HuH-7 (cell line): ENCODE data around the gene HTRA1.

Experiments used
- DNase-seq: peaks from one replicate; pipeline ENCODE4 v3.0.0; 2011; ENCODE audit warnings: low spot score

Gene HTRA1

GRCh38 chr10:122495406-122496340 is 34.3 kb downstream of the HTRA1 start:
- no peak for DNase-seq

- no peak for DNase-seq
Observed at GRCh38 chr10:122497241-122497640, 35.9 kb downstream of the HTRA1 start.

- DNase-seq: no peak
Observed at GRCh38 chr10:122498521-122498920, 37.2 kb downstream of the HTRA1 start.

- DNase-seq: no peak
Observed at GRCh38 chr10:122499012-122499411, 37.7 kb downstream of the HTRA1 start.

DNA sequence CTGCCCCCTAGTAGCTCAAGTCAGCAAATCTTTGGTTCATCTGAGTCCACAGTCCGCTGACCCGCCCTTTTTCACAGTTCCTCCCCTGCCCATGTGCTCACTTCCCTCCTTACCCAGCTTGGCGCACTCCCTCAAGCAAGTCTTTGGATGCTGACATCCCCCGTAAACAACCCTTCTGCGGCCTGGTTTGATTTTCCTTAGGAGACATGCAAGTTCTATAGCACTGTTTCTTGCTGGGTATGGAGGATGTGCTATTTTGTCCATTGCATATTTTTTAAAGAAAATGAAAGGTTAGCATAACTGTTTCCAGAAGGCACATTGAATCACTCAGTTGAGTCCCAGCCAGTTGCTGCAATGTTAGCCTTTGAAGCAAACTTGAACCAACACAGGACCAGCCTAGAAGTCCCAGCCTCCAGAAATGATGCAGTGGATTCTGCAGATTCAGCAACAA is 38.2 kb downstream of the HTRA1 start:
- DNase-seq: no peak

DNA sequence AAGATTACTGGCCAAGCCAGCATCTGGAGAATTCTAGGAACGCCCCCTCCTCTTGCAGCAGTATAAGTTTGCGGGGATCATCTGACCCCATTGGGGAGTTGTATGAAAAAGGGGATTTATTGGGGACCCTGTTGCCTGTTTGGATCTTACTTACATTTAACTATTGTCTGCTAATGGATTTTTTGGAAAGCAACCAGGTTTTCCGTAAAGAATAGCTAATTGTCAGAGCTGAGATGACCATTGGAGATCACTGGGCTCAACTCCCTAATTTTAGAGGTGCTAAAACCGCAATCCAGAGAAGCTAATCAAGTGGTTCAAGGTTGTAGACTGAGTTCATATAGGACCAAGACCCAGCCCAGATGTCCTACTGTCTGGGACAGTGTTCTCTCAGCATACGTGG is 38.8 kb downstream of the HTRA1 start:
- no peak for DNase-seq

GRCh38 chr10:122500726-122501125 is 39.4 kb downstream of the HTRA1 start:
- DNase-seq: no peak

GRCh38 chr10:122503012-122503411 is 41.7 kb downstream of the HTRA1 start:
- no peak for DNase-seq

DNA sequence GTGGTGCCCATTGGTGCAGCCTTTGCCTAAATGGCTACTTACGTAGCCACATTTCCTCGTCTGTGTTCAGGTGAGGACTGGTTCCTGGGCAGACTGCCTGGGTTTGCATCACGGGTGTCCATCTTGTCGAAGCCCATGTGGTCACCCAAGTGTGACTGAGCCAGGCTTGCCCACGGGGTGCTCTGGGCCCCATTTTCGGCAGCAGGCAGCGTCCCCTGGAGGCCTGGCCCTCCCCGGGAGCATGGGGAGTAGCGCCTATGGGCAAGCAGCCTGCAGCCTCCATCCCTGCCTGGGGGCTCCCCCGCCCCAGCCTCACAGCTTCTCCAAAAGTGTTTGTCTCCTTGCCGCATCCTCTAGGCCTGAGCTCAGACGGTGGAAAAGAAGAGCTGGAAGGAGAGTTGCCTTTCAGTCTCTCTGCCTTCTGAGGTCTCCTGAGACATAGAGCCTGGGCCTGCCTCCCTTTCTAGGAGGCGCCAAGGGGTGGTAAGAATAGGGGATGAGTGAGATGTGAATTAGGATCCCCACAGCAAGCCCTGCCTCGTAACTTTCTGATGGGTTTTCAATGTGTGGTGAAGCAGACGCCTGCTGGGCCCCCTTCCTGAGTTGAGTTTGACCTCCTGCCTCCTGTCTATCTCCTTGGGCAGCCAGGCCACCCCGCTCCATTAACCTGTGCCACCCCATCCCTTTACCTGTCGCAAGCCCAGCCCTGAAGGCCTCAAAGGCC is 42.7 kb downstream of the HTRA1 start:
- no peak for DNase-seq

DNA sequence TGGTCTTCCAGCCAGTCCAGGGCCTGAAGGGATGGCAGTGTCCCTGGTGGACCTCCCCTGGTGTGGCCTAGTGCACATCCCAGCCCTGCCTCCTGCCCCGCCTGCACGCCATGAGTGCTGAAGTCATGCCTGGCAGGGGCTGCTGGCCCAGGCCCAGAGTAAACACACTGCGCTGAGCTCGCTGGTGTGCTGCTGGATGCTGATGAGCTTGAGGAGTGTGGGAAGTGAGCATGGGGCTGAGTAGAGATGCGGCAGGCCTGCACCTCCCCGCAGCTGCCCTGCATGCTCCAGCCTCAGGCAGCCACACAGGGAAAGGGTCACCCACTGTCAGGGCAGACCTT is 43.2 kb downstream of the HTRA1 start:
- DNase-seq: no peak

DNA sequence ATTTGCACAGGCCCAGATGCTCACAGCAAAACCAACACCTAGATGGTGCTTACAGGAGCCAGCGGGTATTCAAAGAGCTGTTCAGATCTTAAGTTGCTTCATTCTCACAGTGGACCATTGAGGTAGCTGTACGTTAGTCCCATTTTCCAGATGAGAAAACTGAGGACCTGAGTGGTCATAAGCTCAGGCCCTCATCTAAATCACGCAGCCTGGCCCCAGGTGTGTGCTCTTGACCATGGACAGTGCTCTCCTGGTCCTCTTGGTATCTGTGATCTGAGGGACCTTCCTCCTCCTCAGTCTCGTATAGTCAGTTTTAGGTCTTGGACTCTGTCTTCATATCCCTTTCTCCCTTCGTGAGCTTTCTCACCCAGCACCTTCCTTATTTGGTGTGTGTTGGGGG is 43.7 kb downstream of the HTRA1 start:
- no peak for DNase-seq

DNA sequence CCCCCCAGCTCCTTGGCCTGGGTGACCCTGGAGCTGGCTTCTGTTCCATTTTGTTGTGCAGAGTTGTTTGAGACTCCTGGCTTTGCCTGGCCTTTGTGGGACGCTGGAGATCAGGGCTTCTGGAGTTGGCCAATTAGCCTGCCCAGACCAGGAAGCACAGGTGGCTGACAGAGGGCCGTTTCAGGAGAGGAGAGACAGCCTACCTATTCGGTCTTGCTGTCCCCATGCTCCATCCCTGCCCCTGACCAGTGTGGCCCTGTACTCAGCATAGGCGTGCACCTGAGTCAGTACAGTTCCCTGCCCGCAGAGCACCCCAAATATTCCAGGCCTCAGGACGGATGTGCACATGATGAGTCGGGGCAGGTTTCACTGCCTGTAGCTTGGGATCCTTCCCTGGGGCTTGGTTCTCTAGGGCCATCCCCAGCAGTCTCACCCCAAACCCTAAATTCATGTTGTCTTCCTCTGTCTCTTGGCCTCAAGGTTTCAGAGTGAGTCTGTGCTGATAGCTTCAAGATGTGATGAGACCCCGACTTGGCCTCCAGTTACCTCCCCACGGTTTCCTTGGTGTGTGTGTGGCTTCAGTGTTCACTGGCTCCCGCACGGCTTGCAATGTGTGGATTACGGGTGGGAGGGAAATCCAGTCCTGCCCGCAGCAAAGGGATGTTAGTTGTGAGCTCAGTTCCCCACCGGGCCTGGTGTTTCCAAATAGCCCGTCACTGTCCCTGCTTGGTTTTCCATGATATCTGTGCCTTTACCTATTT is 44.7 kb downstream of the HTRA1 start:
- DNase-seq: no peak

DNA sequence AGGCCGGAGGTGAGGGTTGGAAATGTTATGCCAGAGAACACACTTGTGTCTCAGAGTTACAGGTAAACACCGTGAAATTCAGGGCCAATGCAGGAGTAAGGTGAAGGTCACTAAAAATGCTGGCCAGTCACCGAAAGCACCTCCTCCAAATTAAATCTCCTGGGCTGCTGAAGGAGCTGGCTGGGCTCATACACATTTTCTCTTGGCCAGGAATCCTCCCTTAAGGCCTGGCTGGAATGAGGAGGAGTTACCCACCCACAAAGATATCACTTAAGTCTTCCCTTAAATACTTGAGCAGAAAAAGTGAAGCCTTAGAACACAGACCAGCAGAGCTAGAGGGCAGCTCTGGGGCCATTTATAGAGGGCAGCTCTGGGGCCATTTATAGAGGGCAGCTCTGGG is 46.3 kb downstream of the HTRA1 start:
- DNase-seq: no peak

DNA sequence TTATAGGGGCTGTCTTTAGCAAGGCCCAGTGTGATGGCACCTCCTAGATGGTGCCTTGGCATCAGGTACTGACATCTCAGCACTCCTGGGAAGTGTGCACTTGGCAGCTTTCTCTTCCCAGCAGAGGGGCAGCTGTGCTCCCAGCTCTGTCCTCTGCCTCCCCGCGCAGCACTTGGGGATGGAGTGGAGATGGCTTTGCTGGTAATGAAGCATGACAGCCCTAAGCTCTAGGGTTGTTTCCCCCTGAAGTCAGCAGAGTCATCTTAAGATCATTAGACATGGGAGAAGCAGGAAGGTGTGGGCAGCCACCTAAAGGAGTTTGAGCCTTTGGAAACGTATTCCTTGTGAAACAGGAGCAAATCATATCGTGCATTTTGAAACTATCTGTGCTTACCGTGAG is 46.7 kb downstream of the HTRA1 start:
- DNase-seq: no peak

DNA sequence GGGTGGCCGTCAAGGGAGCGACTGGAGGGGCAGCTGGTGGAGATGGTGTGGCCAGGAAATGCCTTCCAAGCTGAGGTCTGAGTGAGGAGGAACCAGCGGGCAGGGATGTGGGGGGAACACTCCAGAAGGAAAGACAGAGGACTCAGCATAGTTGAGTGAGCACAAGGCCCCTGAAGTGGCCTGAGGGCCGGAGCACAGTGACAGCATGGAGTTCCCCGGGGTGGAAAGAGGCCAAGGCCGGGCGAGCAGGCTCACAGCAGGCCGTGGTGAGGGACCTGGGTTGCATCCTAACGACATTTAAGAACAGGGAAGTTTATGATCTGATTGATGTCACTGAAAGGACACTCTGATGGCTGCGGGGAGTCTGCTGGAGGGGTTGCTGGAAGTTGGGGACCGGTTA is 48.0 kb downstream of the HTRA1 start:
- no peak for DNase-seq

DNA sequence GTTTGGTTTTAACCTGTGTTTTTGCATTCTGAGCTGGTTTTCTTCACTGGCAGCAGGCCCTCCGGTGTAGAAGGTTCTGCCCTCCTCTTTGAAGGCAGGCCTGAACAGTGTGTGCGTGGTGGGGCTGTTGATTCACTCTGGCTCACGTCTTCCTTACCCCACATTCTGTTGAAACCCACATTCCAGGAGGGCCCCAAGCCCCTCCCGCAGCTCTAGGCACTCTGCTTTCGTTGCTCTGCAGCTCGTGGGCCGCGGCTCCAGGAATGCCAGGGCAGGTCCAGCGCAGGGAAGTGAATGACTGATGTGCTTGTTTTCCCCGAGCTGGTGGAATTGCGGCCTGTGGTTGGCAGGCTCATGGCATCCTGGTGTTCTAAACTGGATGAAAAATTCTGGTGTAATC is 49.0 kb downstream of the HTRA1 start:
- no peak for DNase-seq

GRCh38 chr10:122510736-122511135 is 49.4 kb downstream of the HTRA1 start:
- DNase-seq: no peak

DNA sequence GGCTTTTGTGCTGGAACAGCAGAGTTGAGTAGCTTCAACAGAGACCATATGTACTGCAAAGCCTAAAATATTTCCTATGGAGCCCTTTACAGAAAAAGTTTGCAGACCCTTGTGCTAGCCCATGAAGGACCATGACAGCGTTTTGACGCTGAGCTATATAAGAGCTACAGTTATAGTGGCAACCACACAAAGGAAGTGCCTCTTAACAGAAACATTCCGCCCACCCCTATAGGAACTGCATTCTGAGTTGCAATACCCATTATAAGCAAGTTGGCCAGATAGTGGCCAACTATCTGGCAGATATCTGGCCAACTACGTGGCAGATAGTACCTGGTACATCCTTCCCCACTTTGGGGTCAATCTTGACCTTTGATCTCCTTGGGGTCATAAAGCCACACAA is 51.7 kb downstream of the HTRA1 start:
- no peak for DNase-seq

DNA sequence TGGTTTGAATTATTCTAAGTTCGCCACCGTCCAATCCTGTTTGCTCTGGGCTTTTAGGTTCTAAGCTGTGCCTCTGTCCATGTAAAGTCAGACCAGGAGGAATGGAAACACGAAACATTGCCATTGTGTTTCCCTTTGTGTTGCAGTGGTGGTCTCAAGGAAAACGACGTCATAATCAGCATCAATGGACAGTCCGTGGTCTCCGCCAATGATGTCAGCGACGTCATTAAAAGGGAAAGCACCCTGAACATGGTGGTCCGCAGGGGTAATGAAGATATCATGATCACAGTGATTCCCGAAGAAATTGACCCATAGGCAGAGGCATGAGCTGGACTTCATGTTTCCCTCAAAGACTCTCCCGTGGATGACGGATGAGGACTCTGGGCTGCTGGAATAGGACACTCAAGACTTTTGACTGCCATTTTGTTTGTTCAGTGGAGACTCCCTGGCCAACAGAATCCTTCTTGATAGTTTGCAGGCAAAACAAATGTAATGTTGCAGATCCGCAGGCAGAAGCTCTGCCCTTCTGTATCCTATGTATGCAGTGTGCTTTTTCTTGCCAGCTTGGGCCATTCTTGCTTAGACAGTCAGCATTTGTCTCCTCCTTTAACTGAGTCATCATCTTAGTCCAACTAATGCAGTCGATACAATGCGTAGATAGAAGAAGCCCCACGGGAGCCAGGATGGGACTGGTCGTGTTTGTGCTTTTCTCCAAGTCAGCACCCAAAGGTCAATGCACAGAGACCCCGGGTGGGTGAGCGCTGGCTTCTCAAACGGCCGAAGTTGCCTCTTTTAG is 52.9 kb downstream of the HTRA1 start:
- DNase-seq: no peak

GRCh38 chr10:122515022-122515424 is 53.7 kb downstream of the HTRA1 start:
- DNase-seq: no peak

- no peak for DNase-seq
Observed at GRCh38 chr10:122515588-122516231, 54.4 kb downstream of the HTRA1 start.
